Stimulated activated CD4-positive, alpha-beta T cell treated with anti-CD3 and anti-CD28 coated beads, Interleukin-2, amount 100 ng/mL, for 48 hours (primary cell): Measurements from ENCODE around the gene STK24.
A peak's percentile ranks its signal among the peaks of the same experiment; 100 is the strongest.
"Not testable (repeated sequence)": the region's sequence is repeated elsewhere in the genome, so short reads cannot be mapped to it uniquely, and the experiment has no call there.

ENCODE experiments used
- DNase-seq, 2 donors: peaks; one replicate each; pipeline ENCODE4 v3.0.0-alpha.2; 2020

STK24 gene

GRCh38 chr13:98576963-98577835 is at the start of gene STK24:
STK24 (minus strand) TSS chr13:98577107; CDS start chr13:98576786, 321 bp downstream.
- DNase-seq: peak; percentile 59 to 65

- no peak for DNase-seq
Observed at GRCh38 chr13:98626298-98626935, 49.5 kb upstream of the STK24 start.

- DNase-seq: not testable (repeated sequence)
Observed at GRCh38 chr13:98624589-98624988, 47.7 kb upstream of the STK24 start.

GRCh38 chr13:98622931-98623331 is 46.0 kb upstream of the STK24 start:
- DNase-seq: no peak

- DNase-seq: no peak
Observed at GRCh38 chr13:98619556-98619955, 42.6 kb upstream of the STK24 start.

GRCh38 chr13:98615595-98615994 is 38.7 kb upstream of the STK24 start:
- not testable (repeated sequence) for DNase-seq

- DNase-seq: no peak
Observed at GRCh38 chr13:98613591-98613990, 36.7 kb upstream of the STK24 start.

- no peak for DNase-seq
Observed at GRCh38 chr13:98609756-98610155, 32.8 kb upstream of the STK24 start.

GRCh38 chr13:98606296-98606695 is 29.4 kb upstream of the STK24 start:
- no peak for DNase-seq

GRCh38 chr13:98599502-98600328 is 22.8 kb upstream of the STK24 start:
- DNase-seq: no peak

GRCh38 chr13:98598043-98598442 is 21.1 kb upstream of the STK24 start:
- no peak for DNase-seq

- DNase-seq: no peak
Observed at GRCh38 chr13:98595134-98595533, 18.2 kb upstream of the STK24 start.

- no peak for DNase-seq
Observed at GRCh38 chr13:98592362-98592732, 15.4 kb upstream of the STK24 start.

- DNase-seq: no peak
Observed at GRCh38 chr13:98591721-98592361, 14.9 kb upstream of the STK24 start.

- not testable (repeated sequence) for DNase-seq
Observed at GRCh38 chr13:98590471-98590870, 13.6 kb upstream of the STK24 start.

- DNase-seq: not testable (repeated sequence)
Observed at GRCh38 chr13:98589516-98589915, 12.6 kb upstream of the STK24 start.

GRCh38 chr13:98586400-98587345 is 9.8 kb upstream of the STK24 start:
- no peak for DNase-seq

GRCh38 chr13:98585946-98586345 is 9.0 kb upstream of the STK24 start:
- no peak for DNase-seq

GRCh38 chr13:98585398-98585754 is 8.5 kb upstream of the STK24 start:
- no peak for DNase-seq

- no peak for DNase-seq
Observed at GRCh38 chr13:98584668-98585397, 7.9 kb upstream of the STK24 start.

GRCh38 chr13:98582947-98583346 is 6.0 kb upstream of the STK24 start:
- no peak for DNase-seq
